Sigmoid colon (tissue), 7 donors: Measurements from ENCODE around the gene ZNF483. TPM values are rescaled to one million over a fixed set of nuclear protein-coding genes. Genes with fewer than 3 reads are reported as not detected.
"Not testable (repeated sequence)": the region's sequence is repeated elsewhere in the genome, so short reads cannot be mapped to it uniquely, and the experiment has no call there.

Experiments
- DNase-seq: peaks from one replicate; pipeline ENCODE4 v3.0.0-alpha.2; 2019
- H3K27ac ChIP-seq, 4 donors: fragments of 200-600 bp; sonication (generic); one replicate each; pipeline ENCODE4 v1.5.1; 2016 to 2019; ENCODE audit warnings: mild to moderate bottlenecking in 1 of 4
- H3K27me3 ChIP-seq, 3 donors: fragments of 200-600 bp; sonication (generic); one replicate each; pipeline ENCODE4 v1.5.1; 2019; ENCODE audit warnings: mild to moderate bottlenecking in 1 of 3
- H3K36me3 ChIP-seq, 4 donors: fragments of 200-600 bp; sonication (generic); one replicate each; pipeline ENCODE4 v1.5.1; 2016 to 2019
- H3K4me1 ChIP-seq, 4 donors: fragments of 200-600 bp; sonication (generic); one replicate each; pipeline ENCODE4 v1.5.1; 2017 to 2019
- H3K4me3 ChIP-seq, 4 donors: fragments of 200-600 bp; sonication (generic); one replicate each; pipeline ENCODE4 v1.5.1; 2017 to 2019; ENCODE audit warnings: mild to moderate bottlenecking in 2 of 4, moderate library complexity in 1 of 4
- H3K9me3 ChIP-seq, 4 donors: fragments of 200-600 bp in 3 of 4; sonication (generic) in 3 of 4; one replicate each; pipeline versions ENCODE4 v1.5.1 to v1.6.1; 2013 to 2019
- EP300 ChIP-seq, 4 donors: sonication (generic); formaldehyde crosslinking; IDR thresholded peaks; one replicate each; pipeline ENCODE4 v1.6.1; 2017; ENCODE audit warnings: antibody characterized with exemption in 4 of 4
- POLR2A ChIP-seq, 2 donors: fragments of 450-650 bp; IDR thresholded peaks; one replicate each; pipeline ENCODE4 v1.6.1; 2016; ENCODE audit warnings: antibody characterized with exemption in 2 of 2, mild to moderate bottlenecking in 2 of 2, moderate library complexity in 2 of 2
- POLR2AphosphoS5 ChIP-seq, 4 donors: sonication (generic); formaldehyde crosslinking; IDR thresholded peaks; one replicate each; pipeline ENCODE4 v1.6.1; 2017; ENCODE audit warnings: antibody characterized with exemption in 4 of 4
- WGBS, 2 donors: extraction: QIAGEN DNeasy Blood & Tissue Kit; methylation state at CpG; one replicate each; pipeline ENCODE4 v1.1.7; 2013; 5-methylcytosine and 5-hydroxymethylcytosine counted together
- intact Hi-C: fragments of 100-400 bp; cut with DNase I; formaldehyde crosslinking; loops from one replicate; pipeline ENCODE4 v1.15.1; 2023
- polyA plus RNA-seq, 3 donors: library from polyadenylated mRNA; stranded (reverse); fragments of 200-250 nt; gene quantifications; one replicate each; pipeline ENCODE4 v1.2.3, GENCODE V29; 2013
- total RNA-seq, 4 donors: library from RNA; depleted of rRNA; stranded (reverse); fragments of >200 nt; gene quantifications; one replicate each; pipeline ENCODE4 v1.1.0, GENCODE V29; 2016
- TF ChIP-seq, protein P1 (sequence below), 4 experiments: fragments of 450-650 bp in 3 of 4; fragments of 200-600 bp in 1 of 4; IDR thresholded peaks; one replicate each; pipeline ENCODE4 v1.5.1; 2016 to 2019; ENCODE audit warnings: antibody characterized with exemption in 4 of 4, mild to moderate bottlenecking in 3 of 4, moderate library complexity in 2 of 4
- donor health status: healthy with polysubstance abuse.
- donor health status: Bipolar disorder and iron deficiency.
- donor health status: healthy.

The ZNF483 gene
- total and polyA plus RNA-seq, 7 donors, result 0.23 to 22.7 (median 20.0) TPM; not detected in 1

DNA sequence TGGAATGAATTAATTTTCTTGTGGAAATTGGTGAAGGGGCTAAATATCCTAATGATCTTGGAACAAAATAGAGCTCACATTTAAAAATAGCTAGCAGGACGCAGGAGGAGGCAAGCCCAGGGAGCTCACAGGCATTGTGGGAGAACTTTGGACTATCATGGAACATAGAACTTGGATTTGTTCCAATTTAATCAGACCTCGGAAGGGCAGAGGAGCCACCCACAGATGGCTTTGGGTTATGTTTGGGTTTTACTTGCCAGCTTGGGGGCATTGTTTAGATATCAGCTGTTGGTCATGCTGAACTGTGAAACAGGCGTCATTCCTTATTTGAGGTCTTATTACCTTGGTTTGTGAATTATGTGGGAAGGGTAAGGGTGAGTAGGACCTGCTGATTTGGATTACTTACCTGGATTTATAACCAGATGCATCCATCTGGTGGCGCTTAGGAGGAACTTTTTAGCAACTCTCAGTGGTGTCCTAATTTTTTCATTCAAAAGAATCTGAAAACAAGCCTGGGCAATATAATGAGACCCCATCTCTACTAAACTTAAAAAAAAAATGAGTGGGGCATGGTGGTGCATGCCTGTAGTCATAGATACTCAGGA is 88.6 kb downstream of the ZNF483 start:
- H3K4me1 ChIP-seq, result no peaks in the 10 kb centered on the region
- H3K27ac ChIP-seq, result no peak overlapping the region
- DNase-seq, result no peak
- no peaks in the 10 kb centered on the region for H3K27me3 ChIP-seq
- 12 to 56% methylated on average over 4 of the region's 4 CpGs for WGBS, 2 donors
- no peaks in the 10 kb centered on the region for H3K9me3 ChIP-seq
- no peak overlapping the region for H3K4me3 ChIP-seq
- no peaks in the 10 kb centered on the region for H3K36me3 ChIP-seq
- intact Hi-C loops, result no loop called here
- TF ChIP-seq EP300 (IDR thresholded peaks at IDR 0.05) (no peak), POLR2A (IDR thresholded peaks at IDR 0.05) (no peak), POLR2AphosphoS5 (IDR thresholded peaks at IDR 0.05) (no peak)
- TF ChIP-seq, protein P1, sequence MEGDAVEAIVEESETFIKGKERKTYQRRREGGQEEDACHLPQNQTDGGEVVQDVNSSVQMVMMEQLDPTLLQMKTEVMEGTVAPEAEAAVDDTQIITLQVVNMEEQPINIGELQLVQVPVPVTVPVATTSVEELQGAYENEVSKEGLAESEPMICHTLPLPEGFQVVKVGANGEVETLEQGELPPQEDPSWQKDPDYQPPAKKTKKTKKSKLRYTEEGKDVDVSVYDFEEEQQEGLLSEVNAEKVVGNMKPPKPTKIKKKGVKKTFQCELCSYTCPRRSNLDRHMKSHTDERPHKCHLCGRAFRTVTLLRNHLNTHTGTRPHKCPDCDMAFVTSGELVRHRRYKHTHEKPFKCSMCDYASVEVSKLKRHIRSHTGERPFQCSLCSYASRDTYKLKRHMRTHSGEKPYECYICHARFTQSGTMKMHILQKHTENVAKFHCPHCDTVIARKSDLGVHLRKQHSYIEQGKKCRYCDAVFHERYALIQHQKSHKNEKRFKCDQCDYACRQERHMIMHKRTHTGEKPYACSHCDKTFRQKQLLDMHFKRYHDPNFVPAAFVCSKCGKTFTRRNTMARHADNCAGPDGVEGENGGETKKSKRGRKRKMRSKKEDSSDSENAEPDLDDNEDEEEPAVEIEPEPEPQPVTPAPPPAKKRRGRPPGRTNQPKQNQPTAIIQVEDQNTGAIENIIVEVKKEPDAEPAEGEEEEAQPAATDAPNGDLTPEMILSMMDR (IDR thresholded peaks at IDR 0.05), result no peak

DNA sequence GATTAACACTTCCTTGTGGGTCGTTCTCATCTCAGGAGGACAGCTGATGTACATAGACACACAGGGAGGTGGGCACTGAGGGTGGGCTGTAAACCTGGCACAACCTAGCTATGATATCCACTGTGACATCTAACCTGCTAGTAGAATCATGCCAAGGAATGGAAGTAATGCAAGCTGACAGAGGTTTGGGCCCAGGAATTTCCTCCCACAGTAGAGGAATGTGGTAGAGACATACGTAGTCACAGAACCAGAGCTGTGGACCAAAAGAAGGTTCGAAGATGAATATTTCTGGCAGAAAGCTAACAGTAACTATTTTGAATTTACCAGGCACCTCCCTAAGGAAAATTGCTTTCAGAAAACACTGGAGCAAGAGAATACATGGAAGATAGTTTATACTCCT is 90.9 kb downstream of the ZNF483 start:
- intact Hi-C loops, result no loop called here
- TF ChIP-seq POLR2A (IDR thresholded peaks at IDR 0.05) (no peak), EP300 (IDR thresholded peaks at IDR 0.05) (no peak), POLR2AphosphoS5 (IDR thresholded peaks at IDR 0.05) (no peak)
- TF ChIP-seq, protein P1 (IDR thresholded peaks at IDR 0.05), result no peak
- Histone ChIP-seq H3K27me3 (no peaks in the 10 kb centered on the region), H3K4me1 (no peaks in the 10 kb centered on the region), H3K36me3 (no peaks in the 10 kb centered on the region), H3K9me3 (no peaks in the 10 kb centered on the region), H3K27ac (no peak overlapping the region), H3K4me3 (no peak overlapping the region)
- no peak for DNase-seq
- WGBS, 2 donors, result 70 to 72% methylated on average over 3 of the region's 3 CpGs

DNA sequence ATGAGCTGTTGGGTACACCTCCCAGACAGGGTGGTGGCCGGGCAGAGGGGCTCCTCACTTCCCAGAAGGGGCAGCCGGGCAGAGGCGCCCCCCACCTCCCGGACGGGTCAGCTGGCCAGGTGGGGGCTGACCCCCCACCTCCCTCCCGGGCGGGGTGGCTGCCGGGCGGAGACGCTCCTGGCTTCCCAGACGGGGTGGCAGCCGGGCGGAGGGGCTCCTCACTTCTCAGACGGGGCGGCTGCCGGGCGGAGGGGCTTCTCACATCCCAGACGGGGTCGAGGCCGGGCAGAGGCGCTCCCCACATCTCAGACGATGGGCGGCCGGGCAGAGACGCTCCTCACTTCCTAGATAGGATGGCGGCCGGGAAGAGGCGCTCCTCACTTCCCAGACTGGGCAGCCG is 92.4 kb downstream of the ZNF483 start:
- H3K4me3 ChIP-seq, H3K9me3 ChIP-seq, H3K27ac ChIP-seq, H3K27me3 ChIP-seq, DNase-seq, intact Hi-C loops, H3K4me1 ChIP-seq, H3K36me3 ChIP-seq: not testable (repeated sequence)
- 94 to 95% methylated on average over 29 of the region's 29 CpGs for WGBS, 2 donors

DNA sequence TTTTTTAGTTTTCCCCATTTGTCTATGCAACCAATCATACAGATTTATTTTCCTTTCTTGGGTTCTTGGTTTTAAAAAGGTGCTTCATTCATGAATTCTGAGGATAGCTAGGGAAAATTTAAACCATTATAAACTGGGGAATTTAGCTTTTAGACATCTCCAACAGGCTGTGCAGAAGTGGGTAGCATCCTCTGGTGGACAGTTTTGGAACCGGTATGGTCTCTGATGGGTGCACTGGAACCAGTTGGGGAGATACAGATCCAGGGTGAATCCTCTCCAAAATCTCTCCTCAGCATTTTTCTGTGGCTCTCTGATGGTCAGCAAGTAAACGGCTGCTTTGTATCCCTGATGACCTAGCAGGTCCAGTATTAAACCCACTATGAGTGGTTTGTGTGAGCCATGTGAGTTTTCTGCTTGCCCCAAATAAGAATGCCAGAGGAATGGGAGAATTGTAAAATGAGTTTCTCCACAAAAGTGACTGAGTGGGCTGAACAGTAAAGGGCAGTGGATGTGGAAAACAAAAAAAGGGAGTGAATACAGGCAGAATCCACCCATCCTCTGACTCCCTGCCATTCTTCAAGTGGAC is 97.0 kb downstream of the ZNF483 start:
- no peak for TF ChIP-seq POLR2AphosphoS5 (IDR thresholded peaks at IDR 0.05)
- TF ChIP-seq, protein P1 (IDR thresholded peaks at IDR 0.05), result peak; percentile 7 to 56 (median 50)
- intact Hi-C loops, result no loop called here
- Histone ChIP-seq H3K4me1 (no peaks in the 10 kb centered on the region), H3K36me3 (no peaks in the 10 kb centered on the region), H3K9me3 (no peaks in the 10 kb centered on the region), H3K27ac (no peak overlapping the region), H3K4me3 (no peak overlapping the region), H3K27me3 (no peaks in the 10 kb centered on the region)
- no peak for DNase-seq
- WGBS, 2 donors, result 26 to 29% methylated on average over 2 of the region's 2 CpGs

DNA sequence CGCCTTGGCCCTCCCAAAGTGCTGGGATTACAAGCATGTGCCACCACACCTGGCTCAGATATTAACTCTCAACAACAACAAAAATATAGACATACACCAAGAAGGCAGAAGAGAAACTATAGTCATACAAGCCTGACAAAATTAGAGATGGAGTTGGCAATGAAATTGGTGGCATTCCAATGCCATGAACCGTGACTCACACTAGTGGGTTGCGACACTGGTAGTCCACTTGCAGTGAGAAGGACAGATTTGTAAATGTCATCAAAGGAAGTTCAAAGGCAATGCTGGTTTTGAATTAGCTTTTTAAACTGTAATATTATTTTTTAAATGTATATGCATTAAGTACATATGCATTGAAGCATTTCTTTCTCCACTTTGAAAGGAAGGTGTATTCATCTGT is 97.6 kb downstream of the ZNF483 start:
- Histone ChIP-seq H3K27ac (no peak overlapping the region), H3K27me3 (no peaks in the 10 kb centered on the region), H3K9me3 (no peaks in the 10 kb centered on the region), H3K4me3 (no peak overlapping the region), H3K36me3 (no peaks in the 10 kb centered on the region), H3K4me1 (no peaks in the 10 kb centered on the region)
- intact Hi-C loops, result no loop called here
- WGBS, 2 donors, result 72 to 85% methylated on average over 3 of the region's 3 CpGs
- DNase-seq, result no peak
- TF ChIP-seq POLR2A (IDR thresholded peaks at IDR 0.05), result no peak
- TF ChIP-seq, protein P1 (IDR thresholded peaks at IDR 0.05), result no peak
- TF ChIP-seq POLR2AphosphoS5 (IDR thresholded peaks at IDR 0.05), result no peak
- TF ChIP-seq EP300 (IDR thresholded peaks at IDR 0.05), result no peak

Other genes with a start within 250 kb of the ZNF483 start
- not detected for gene OR2K2, start 195.0 kb upstream of the ZNF483 start, total RNA-seq
- not detected for gene OR2K2, start 195.0 kb upstream of the ZNF483 start, polyA plus RNA-seq
- gene ECPAS, start 40.8 kb upstream of the ZNF483 start, total RNA-seq, result 10 to 100 TPM; 61.4 to 92.8 (median 75.0) TPM
- 10 to 100 TPM; 17.4 to 24.3 (median 19.9) TPM for gene ECPAS, start 40.8 kb upstream of the ZNF483 start, polyA plus RNA-seq
- gene PTGR1, start 74.5 kb downstream of the ZNF483 start, total RNA-seq, result 10 to 100 TPM; 19.7 to 61.1 (median 41.9) TPM
- gene PTGR1, start 74.5 kb downstream of the ZNF483 start, polyA plus RNA-seq, result 10 to 100 TPM; 26.9 to 59.6 (median 46.2) TPM
- gene DNAJC25, start 106.2 kb downstream of the ZNF483 start, total RNA-seq, result 10 to 100 TPM in 1 of 4 donors, 1 to 10 TPM in 3; 7.4 to 11.5 (median 9.1) TPM
- gene DNAJC25, start 106.2 kb downstream of the ZNF483 start, polyA plus RNA-seq, result 1 to 10 TPM; 1.8 to 5.7 (median 3.5) TPM
- gene GNG10, start 136.4 kb downstream of the ZNF483 start, total RNA-seq, result 100 to 1,000 TPM in 1 of 4 donors, 10 to 100 TPM in 3; 61.0 to 104 (median 79.9) TPM
- gene GNG10, start 136.4 kb downstream of the ZNF483 start, polyA plus RNA-seq, result 10 to 100 TPM; 32.3 to 76.3 (median 55.9) TPM